ENCODE data around the gene ERC1. TPM values are rescaled to one million over a fixed set of nuclear protein-coding genes. Genes with fewer than 3 reads are reported as not detected.

The ERC1 gene
- total and polyA plus RNA-seq, 2 experiments from 2014 or later, result 18.4 to 29.7 TPM

- H3K4me3 ChIP-seq, result no peak overlapping the region
- no peaks in the 10 kb centered on the region for H3K4me1 ChIP-seq (ENCODE audit: insufficient read depth)
- TF ChIP-seq EZH2 (IDR thresholded peaks at IDR 0.05; ENCODE audit: borderline replicate concordance), result no peak
- no peak for TF ChIP-seq CTCF (IDR thresholded peaks at IDR 0.05; ENCODE audit: poor library complexity)
- no peak for TF ChIP-seq EZH2phosphoT487 (IDR thresholded peaks at IDR 0.05; ENCODE audit: low read depth, severe bottlenecking, unreplicated experiment)
- DNase-seq (ENCODE audit: low spot score), result no peak
- H3K9me2 ChIP-seq (replicated peaks; ENCODE audit: insufficient read depth), result no peaks in the 10 kb centered on the region
- H3K79me2 ChIP-seq, result peaks cover 19% of the 10 kb centered on the region
- no peaks in the 10 kb centered on the region for H3K36me3 ChIP-seq (replicated peaks; ENCODE audit: insufficient read depth, low read depth)
- H3K4me2 ChIP-seq, result no peak overlapping the region
- H3K27me3 ChIP-seq, result no peaks in the 10 kb centered on the region
- WGBS (ENCODE audit: low lambda C conversion rate, missing lambda C conversion rate), result 97% methylated on average over 2 of the region's 2 CpGs
- no peaks in the 10 kb centered on the region for H4K20me1 ChIP-seq (ENCODE audit: insufficient read depth, poor library complexity, severe bottlenecking)
- H3K9me3 ChIP-seq (ENCODE audit: low read depth), result no peaks in the 10 kb centered on the region
- no peak overlapping the region for H3K27ac ChIP-seq
- no peak overlapping the region for H2AFZ ChIP-seq
Observed at GRCh38 chr12:1041478-1041877, 50.5 kb downstream of the ERC1 start.

DNA sequence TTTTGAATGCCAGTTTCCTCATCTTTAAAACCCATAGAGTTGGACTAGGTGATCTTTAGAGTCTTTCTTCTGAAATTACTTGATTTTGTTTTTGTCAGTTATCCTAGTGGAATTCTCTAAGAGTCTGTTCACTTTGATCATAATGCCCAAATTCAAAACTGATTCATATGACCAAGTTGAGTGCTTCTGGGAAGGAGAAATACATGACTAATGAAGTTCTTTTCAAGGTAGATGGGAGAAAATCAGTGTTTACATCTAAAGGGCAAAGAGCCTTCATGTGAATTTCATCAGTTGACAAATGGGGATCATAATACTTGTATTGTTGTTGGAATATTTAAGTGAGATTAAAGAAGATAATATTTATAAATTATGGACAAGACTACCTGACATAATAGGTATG is 53.2 kb downstream of the ERC1 start:
- no peaks in the 10 kb centered on the region for H3K4me1 ChIP-seq (ENCODE audit: insufficient read depth)
- no peak for DNase-seq (ENCODE audit: low spot score)
- no peaks in the 10 kb centered on the region for H3K27me3 ChIP-seq
- no peaks in the 10 kb centered on the region for H3K9me3 ChIP-seq (ENCODE audit: low read depth)
- no peak overlapping the region for H2AFZ ChIP-seq
- H4K20me1 ChIP-seq (ENCODE audit: insufficient read depth, poor library complexity, severe bottlenecking), result no peaks in the 10 kb centered on the region
- no peaks in the 10 kb centered on the region for H3K36me3 ChIP-seq (replicated peaks; ENCODE audit: insufficient read depth, low read depth)
- H3K4me3 ChIP-seq, result no peak overlapping the region
- H3K27ac ChIP-seq, result no peak overlapping the region
- no peaks in the 10 kb centered on the region for H3K9me2 ChIP-seq (replicated peaks; ENCODE audit: insufficient read depth)
- TF ChIP-seq CTCF (IDR thresholded peaks at IDR 0.05; ENCODE audit: poor library complexity) (no peak), EZH2phosphoT487 (IDR thresholded peaks at IDR 0.05; ENCODE audit: low read depth, severe bottlenecking, unreplicated experiment) (no peak), EZH2 (IDR thresholded peaks at IDR 0.05; ENCODE audit: borderline replicate concordance) (no peak)
- no peak overlapping the region for H3K4me2 ChIP-seq
- peaks cover 34% of the 10 kb centered on the region for H3K79me2 ChIP-seq

DNA sequence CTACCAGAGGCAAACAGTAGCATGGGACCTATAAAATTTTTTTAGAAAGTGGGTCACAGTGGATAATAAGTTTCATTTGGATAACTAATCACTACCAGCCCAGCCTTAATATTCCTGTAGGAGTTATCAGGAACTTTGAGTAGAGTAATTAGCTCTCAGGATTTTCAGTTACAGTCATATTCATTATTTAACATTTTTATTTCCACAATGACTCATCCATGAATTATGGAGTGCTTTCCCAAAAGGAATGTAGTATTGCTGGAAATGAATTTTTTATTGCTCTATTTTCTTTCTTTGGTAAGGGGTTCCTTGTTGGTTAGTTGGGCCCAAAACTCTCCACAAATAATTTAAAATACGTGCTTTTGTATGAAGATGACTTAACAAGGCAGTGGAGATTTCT is 53.7 kb downstream of the ERC1 start:
- no peaks in the 10 kb centered on the region for H3K4me1 ChIP-seq (ENCODE audit: insufficient read depth)
- no peaks in the 10 kb centered on the region for H3K36me3 ChIP-seq (replicated peaks; ENCODE audit: insufficient read depth, low read depth)
- TF ChIP-seq EZH2phosphoT487 (IDR thresholded peaks at IDR 0.05; ENCODE audit: low read depth, severe bottlenecking, unreplicated experiment), result no peak
- no peak for TF ChIP-seq EZH2 (IDR thresholded peaks at IDR 0.05; ENCODE audit: borderline replicate concordance)
- no peak for TF ChIP-seq CTCF (IDR thresholded peaks at IDR 0.05; ENCODE audit: poor library complexity)
- no peaks in the 10 kb centered on the region for H4K20me1 ChIP-seq (ENCODE audit: insufficient read depth, poor library complexity, severe bottlenecking)
- H3K4me2 ChIP-seq, result no peak overlapping the region
- no peak overlapping the region for H2AFZ ChIP-seq
- no peaks in the 10 kb centered on the region for H3K9me3 ChIP-seq (ENCODE audit: low read depth)
- no peak overlapping the region for H3K27ac ChIP-seq
- WGBS (ENCODE audit: low lambda C conversion rate, missing lambda C conversion rate), result 92% methylated on average over 1 of the region's 1 CpG
- no peak overlapping the region for H3K4me3 ChIP-seq
- no peaks in the 10 kb centered on the region for H3K9me2 ChIP-seq (replicated peaks; ENCODE audit: insufficient read depth)
- H3K27me3 ChIP-seq, result no peaks in the 10 kb centered on the region
- H3K79me2 ChIP-seq, result peaks cover 38% of the 10 kb centered on the region
- no peak for DNase-seq (ENCODE audit: low spot score)

DNA sequence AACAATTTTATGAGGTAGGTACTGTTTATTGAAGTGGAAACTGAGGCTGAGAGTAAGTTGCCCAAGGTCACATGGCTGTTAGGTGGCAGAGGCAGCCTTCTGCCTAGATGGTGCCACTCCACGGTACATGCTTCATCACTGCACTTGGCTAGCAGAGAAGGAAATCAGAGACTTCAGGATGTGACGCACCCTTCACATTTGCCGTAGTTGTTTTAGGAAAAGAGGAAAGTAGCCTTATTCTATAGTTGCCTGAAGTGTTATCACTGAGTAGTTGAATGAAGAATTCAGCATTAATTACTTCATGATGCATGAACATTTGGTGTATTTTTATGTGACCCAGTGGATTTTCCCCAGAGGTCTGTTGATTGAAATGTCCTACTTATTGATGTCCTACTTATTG is 55.7 kb downstream of the ERC1 start:
- H3K9me3 ChIP-seq (ENCODE audit: low read depth), result no peaks in the 10 kb centered on the region
- no peak overlapping the region for H3K4me3 ChIP-seq
- H3K9me2 ChIP-seq (replicated peaks; ENCODE audit: insufficient read depth), result no peaks in the 10 kb centered on the region
- H3K27ac ChIP-seq, result no peak overlapping the region
- no peak overlapping the region for H2AFZ ChIP-seq
- peaks cover 41% of the 10 kb centered on the region for H3K79me2 ChIP-seq
- H3K4me1 ChIP-seq (ENCODE audit: insufficient read depth), result no peaks in the 10 kb centered on the region
- no peaks in the 10 kb centered on the region for H4K20me1 ChIP-seq (ENCODE audit: insufficient read depth, poor library complexity, severe bottlenecking)
- H3K36me3 ChIP-seq (replicated peaks; ENCODE audit: insufficient read depth, low read depth), result no peaks in the 10 kb centered on the region
- no peaks in the 10 kb centered on the region for H3K27me3 ChIP-seq
- H3K4me2 ChIP-seq, result no peak overlapping the region
- no peak for DNase-seq (ENCODE audit: low spot score)
- TF ChIP-seq EZH2phosphoT487 (IDR thresholded peaks at IDR 0.05; ENCODE audit: low read depth, severe bottlenecking, unreplicated experiment), result no peak
- TF ChIP-seq CTCF (IDR thresholded peaks at IDR 0.05; ENCODE audit: poor library complexity), result no peak
- WGBS (ENCODE audit: low lambda C conversion rate, missing lambda C conversion rate), result 95% methylated on average over 3 of the region's 3 CpGs

Measured in hepatocyte (in vitro differentiated cells).